ENCODE measurements around the gene SORBS1.

The SORBS1 gene

DNA sequence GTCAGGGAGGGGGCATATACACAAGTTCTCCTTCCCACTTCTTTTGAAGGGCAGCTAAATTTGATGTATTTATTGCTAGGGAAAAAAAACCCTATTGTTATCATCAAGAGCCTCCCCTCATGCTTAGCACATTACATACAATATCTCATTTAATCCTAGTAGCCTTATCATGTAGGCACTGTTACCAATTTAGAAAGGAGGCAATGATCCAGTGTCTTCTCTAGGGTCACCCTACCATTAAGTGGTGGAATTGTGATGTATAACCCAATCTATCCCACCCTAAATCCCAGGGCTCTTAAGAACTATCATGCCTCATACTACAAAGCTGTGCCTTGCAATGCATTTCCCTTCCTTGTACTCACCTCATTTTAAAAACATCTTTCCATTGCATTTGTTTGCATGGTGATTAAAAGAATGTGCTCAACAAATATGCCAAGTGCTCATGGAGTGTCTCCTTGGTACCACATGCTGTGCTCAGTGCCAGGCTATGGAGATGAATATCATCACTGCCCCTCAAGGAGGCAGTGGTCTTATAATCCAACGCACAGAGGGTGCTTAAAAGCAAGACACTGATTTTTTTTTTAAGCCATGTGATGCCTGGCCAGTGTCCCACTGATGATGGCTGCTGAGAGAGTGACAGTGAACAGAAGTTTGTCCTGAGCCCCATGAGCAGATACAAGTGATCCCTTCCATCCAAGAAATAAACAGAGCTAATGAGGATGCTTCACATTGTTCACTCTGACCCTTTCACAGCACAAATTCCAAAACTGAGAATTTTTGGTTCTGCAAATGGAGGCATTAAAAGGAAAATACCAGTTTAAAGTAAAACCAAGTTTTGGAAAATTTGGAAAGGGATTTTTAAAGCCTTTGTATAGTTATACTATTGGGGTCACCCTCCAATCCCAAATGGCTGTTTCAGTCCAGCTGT lies 98.2 kb downstream of the SORBS1 start:
- Histone ChIP-seq H3K9ac (ENCODE audit: low read depth, low read length) (no peak overlapping the region), H3K27ac (ENCODE audit: low read length) (no peak overlapping the region), H3K36me3 (ENCODE audit: insufficient read depth, low read depth, low read length) (no peaks in the 10 kb centered on the region), H3K4me3 (ENCODE audit: low read length) (no peak overlapping the region), H3K4me1 (ENCODE audit: insufficient read depth, low read length) (peaks cover 44% of the 10 kb centered on the region; the same call in 1 of the 2 replicates), H3K9me3 (ENCODE audit: insufficient read depth, low read depth, low read length) (no peaks in the 10 kb centered on the region), H3K27me3 (ENCODE audit: insufficient read depth, low read length) (no peaks in the 10 kb centered on the region)

- Histone ChIP-seq H3K9ac (ENCODE audit: low read depth, low read length) (no peak overlapping the region), H3K4me3 (ENCODE audit: low read length) (peak overlapping the region; percentile 24; the same call in 1 of the 2 replicates), H3K9me3 (ENCODE audit: insufficient read depth, low read depth, low read length) (no peaks in the 10 kb centered on the region), H3K4me1 (ENCODE audit: insufficient read depth, low read length) (peaks cover 34% of the 10 kb centered on the region; the same call in 1 of the 2 replicates), H3K27me3 (ENCODE audit: insufficient read depth, low read length) (no peaks in the 10 kb centered on the region), H3K27ac (ENCODE audit: low read length) (no peak overlapping the region), H3K36me3 (ENCODE audit: insufficient read depth, low read depth, low read length) (no peaks in the 10 kb centered on the region)
These were observed 99.6 kb downstream of the SORBS1 start for GRCh38 chr10:95461611-95462010.

DNA sequence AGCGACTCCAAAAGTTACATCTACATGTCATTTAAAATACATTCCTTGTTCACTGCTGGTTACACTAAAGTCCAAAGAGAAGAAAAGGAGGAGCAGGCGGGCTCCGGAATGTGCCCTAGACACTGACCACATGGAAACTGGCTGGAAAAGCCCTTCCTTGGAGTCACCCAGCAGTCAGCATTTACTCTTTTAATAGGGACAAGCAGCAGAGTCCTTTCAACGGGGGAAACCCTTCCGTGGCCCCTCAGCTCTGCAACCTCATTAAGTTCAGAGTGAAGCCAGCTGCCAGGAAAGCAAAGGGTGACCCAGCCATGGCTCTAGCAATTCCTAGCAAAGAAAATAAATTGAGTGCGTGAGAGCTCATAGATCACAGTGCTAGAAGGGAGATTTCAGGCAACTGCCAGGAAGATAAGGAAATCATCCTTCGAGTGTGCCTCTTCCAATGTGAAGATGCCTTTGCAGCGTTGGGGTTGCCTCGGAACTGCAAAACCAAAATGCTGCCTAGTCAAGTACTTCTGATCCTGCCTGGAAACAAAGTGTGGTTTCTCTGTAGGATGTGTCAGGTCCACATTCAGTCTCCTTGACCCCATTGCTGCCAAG lies 101.6 kb downstream of the SORBS1 start:
- Histone ChIP-seq H3K27me3 (ENCODE audit: insufficient read depth, low read length) (no peaks in the 10 kb centered on the region), H3K36me3 (ENCODE audit: insufficient read depth, low read depth, low read length) (no peaks in the 10 kb centered on the region), H3K4me3 (ENCODE audit: low read length) (no peak overlapping the region), H3K27ac (ENCODE audit: low read length) (no peak overlapping the region), H3K9me3 (ENCODE audit: insufficient read depth, low read depth, low read length) (no peaks in the 10 kb centered on the region), H3K9ac (ENCODE audit: low read depth, low read length) (no peak overlapping the region), H3K4me1 (ENCODE audit: insufficient read depth, low read length) (peaks cover 31% of the 10 kb centered on the region; the same call in 1 of the 2 replicates)

DNA sequence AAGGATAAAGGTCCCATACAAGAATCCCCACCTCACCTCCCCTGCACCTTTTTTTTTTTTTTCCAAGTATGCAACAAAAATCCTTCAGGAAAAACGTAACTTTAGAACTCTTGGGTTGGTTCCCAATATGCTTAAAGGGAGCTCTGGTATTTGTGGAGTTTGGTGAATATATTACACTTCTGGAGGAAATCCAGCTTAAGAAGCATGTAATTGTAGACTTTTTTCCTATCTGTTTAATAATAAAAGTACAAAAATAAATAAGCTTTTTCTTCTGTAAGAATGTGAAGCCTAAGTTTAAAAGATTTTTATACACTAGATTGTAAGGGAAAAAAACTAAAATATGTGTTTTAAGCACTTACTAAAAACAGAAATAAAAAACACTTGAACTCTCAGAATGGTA lies 102.3 kb downstream of the SORBS1 start:
- no peak overlapping the region for H3K4me3 ChIP-seq (ENCODE audit: low read length)
- H3K36me3 ChIP-seq (ENCODE audit: insufficient read depth, low read depth, low read length) = no peaks in the 10 kb centered on the region
- no peak overlapping the region for H3K9ac ChIP-seq (ENCODE audit: low read depth, low read length)
- no peaks in the 10 kb centered on the region for H3K27me3 ChIP-seq (ENCODE audit: insufficient read depth, low read length)
- no peaks in the 10 kb centered on the region for H3K9me3 ChIP-seq (ENCODE audit: insufficient read depth, low read depth, low read length)
- peaks cover 31% of the 10 kb centered on the region; the same call in 1 of the 2 replicates for H3K4me1 ChIP-seq (ENCODE audit: insufficient read depth, low read length)
- H3K27ac ChIP-seq (ENCODE audit: low read length) = no peak overlapping the region

- no peaks in the 10 kb centered on the region for H3K36me3 ChIP-seq (ENCODE audit: insufficient read depth, low read depth, low read length)
- no peaks in the 10 kb centered on the region for H3K9me3 ChIP-seq (ENCODE audit: insufficient read depth, low read depth, low read length)
- H3K4me3 ChIP-seq (ENCODE audit: low read length) = no peak overlapping the region
- no peak overlapping the region for H3K9ac ChIP-seq (ENCODE audit: low read depth, low read length)
- no peaks in the 10 kb centered on the region for H3K27me3 ChIP-seq (ENCODE audit: insufficient read depth, low read length)
- no peak overlapping the region for H3K27ac ChIP-seq (ENCODE audit: low read length)
- peaks cover 29% of the 10 kb centered on the region; the same call in 1 of the 2 replicates for H3K4me1 ChIP-seq (ENCODE audit: insufficient read depth, low read length)
These were observed 103.2 kb downstream of the SORBS1 start for GRCh38 chr10:95458014-95458413.

DNA sequence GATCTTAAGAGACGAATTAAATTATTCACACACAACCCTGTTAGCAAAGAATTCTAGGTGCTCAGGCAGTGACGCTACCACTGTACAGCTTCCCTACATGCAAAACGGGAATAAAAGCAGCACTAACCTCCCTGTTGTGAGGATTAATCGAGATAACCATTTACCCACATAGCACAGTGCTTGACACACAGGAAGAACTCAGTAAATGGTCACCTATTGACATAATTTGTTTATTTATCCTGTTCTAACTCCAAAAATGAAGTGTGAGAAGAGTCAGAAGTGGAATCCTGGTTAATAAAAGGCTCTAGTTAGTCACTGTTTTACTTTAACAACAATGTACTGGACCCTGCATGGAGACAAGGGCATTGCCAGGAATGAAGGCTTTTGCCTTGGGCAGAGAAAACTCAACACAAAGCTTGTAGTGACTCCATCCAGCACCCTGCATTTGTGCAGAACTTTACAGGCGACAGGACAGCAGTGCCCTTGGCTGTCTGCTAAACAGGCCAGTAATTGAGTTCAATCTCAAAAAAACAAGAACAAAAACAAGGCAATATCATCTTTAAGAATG lies 103.8 kb downstream of the SORBS1 start:
- Histone ChIP-seq H3K4me3 (ENCODE audit: low read length) (no peak overlapping the region), H3K9ac (ENCODE audit: low read depth, low read length) (no peak overlapping the region), H3K27me3 (ENCODE audit: insufficient read depth, low read length) (no peaks in the 10 kb centered on the region), H3K27ac (ENCODE audit: low read length) (no peak overlapping the region), H3K36me3 (ENCODE audit: insufficient read depth, low read depth, low read length) (no peaks in the 10 kb centered on the region), H3K9me3 (ENCODE audit: insufficient read depth, low read depth, low read length) (no peaks in the 10 kb centered on the region), H3K4me1 (ENCODE audit: insufficient read depth, low read length) (peaks cover 23% of the 10 kb centered on the region; the same call in 1 of the 2 replicates)

DNA sequence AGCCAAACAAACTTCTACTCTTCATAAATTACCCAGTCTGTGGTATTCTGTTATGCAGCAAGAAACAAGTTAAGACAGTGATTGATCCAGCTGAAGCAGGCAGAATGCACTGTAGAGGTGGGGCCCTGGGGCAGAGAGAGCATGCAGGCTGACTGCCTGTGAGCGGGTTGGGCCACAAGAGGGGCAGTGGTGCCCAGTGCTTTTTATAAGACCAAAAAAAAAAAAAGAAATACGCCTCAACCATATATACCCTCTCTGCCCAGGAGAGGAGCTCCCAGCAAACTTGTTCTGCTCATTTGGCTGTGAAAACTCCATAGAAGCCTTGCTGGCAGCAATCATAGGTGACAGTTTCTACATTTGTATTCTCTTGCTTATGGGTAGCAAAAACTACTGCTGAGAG lies 104.7 kb downstream of the SORBS1 start:
- no peaks in the 10 kb centered on the region for H3K36me3 ChIP-seq (ENCODE audit: insufficient read depth, low read depth, low read length)
- no peak overlapping the region for H3K4me3 ChIP-seq (ENCODE audit: low read length)
- H3K27me3 ChIP-seq (ENCODE audit: insufficient read depth, low read length) = no peaks in the 10 kb centered on the region
- no peaks in the 10 kb centered on the region for H3K9me3 ChIP-seq (ENCODE audit: insufficient read depth, low read depth, low read length)
- no peak overlapping the region for H3K9ac ChIP-seq (ENCODE audit: low read depth, low read length)
- H3K27ac ChIP-seq (ENCODE audit: low read length) = no peak overlapping the region
- peaks cover 17% of the 10 kb centered on the region; the same call in 1 of the 2 replicates for H3K4me1 ChIP-seq (ENCODE audit: insufficient read depth, low read length)

DNA sequence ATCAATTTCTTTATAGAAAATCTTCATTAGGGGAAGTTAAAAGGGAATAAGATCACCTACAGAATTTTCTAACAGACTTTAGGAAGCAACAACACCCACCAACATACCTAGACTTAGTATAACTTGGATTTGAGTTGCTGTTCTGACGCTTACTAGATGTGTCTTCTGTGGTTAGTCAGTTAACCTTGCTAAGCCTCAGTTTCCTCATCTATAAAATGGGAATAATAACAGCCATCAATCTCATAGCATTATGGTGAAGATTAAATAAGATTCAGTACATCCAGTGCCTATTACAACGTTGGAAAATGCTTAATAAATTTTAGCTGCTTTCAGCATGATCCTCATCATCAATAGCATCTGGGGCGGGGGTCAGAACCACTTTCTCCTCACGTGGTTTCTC lies 106.2 kb downstream of the SORBS1 start:
- Histone ChIP-seq H3K4me3 (ENCODE audit: low read length) (no peak overlapping the region), H3K27me3 (ENCODE audit: insufficient read depth, low read length) (no peaks in the 10 kb centered on the region), H3K9me3 (ENCODE audit: insufficient read depth, low read depth, low read length) (no peaks in the 10 kb centered on the region), H3K36me3 (ENCODE audit: insufficient read depth, low read depth, low read length) (no peaks in the 10 kb centered on the region), H3K27ac (ENCODE audit: low read length) (no peak overlapping the region), H3K4me1 (ENCODE audit: insufficient read depth, low read length) (peaks cover 14% of the 10 kb centered on the region; the same call in 1 of the 2 replicates), H3K9ac (ENCODE audit: low read depth, low read length) (no peak overlapping the region)

GRCh38 chr10:95454356-95454755 lies 106.8 kb downstream of the SORBS1 start:
- no peak overlapping the region for H3K9ac ChIP-seq (ENCODE audit: low read depth, low read length)
- H3K27ac ChIP-seq (ENCODE audit: low read length) = no peak overlapping the region
- H3K9me3 ChIP-seq (ENCODE audit: insufficient read depth, low read depth, low read length) = no peaks in the 10 kb centered on the region
- H3K4me3 ChIP-seq (ENCODE audit: low read length) = no peak overlapping the region
- H3K27me3 ChIP-seq (ENCODE audit: insufficient read depth, low read length) = no peaks in the 10 kb centered on the region
- no peaks in the 10 kb centered on the region for H3K36me3 ChIP-seq (ENCODE audit: insufficient read depth, low read depth, low read length)
- peaks cover 9% of the 10 kb centered on the region; the same call in 1 of the 2 replicates for H3K4me1 ChIP-seq (ENCODE audit: insufficient read depth, low read length)

DNA sequence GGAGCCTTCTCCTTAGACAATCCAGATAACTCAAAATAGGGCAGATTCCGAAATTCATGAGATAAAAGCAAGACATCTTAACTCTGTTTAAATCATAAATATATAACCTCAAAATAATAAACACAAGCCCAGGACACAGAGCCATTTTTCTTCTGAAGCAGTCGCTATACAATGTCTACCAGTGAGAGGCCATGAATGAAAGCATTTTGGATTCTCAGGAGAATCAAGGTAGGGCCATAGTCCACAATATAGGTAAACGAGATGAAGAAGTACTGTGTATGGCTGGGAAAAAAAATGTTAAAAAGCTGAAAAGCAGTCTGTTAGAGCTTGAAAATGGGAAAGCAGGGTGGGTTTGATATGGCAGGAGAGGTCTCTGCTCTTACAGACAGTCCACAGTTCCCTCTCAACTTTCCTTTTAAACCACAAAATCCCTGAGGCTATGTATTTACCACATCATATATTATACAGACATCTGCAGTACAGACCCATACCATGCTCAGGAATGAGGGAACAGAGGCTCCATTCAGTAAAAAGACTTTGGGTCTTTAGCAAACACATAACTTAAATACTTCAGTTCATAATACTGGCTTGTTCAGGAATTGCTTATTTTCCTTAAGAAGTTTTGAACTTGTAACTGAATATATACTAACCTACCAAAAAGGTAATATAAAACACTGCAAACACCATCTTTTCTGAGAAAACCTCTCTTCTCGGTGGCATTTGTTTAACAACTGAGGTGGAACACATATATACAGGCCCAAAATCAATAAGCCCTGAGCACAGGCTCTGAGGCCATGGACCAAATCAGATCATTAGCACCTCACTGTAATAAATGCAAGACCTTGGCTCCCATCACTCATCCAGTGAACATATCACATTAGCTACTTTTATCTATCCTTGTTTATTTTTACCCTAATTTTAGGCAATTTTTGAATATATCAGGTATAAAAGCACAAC lies 109.3 kb downstream of the SORBS1 start:
- no peaks in the 10 kb centered on the region for H3K27me3 ChIP-seq (ENCODE audit: insufficient read depth, low read length)

GRCh38 chr10:95451150-95451549 lies 110.0 kb downstream of the SORBS1 start:
- no peak overlapping the region for H3K27ac ChIP-seq (ENCODE audit: low read length)
- H3K9ac ChIP-seq (ENCODE audit: low read depth, low read length) = no peak overlapping the region
- no peaks in the 10 kb centered on the region for H3K36me3 ChIP-seq (ENCODE audit: insufficient read depth, low read depth, low read length)
- H3K9me3 ChIP-seq (ENCODE audit: insufficient read depth, low read depth, low read length) = no peaks in the 10 kb centered on the region
- peaks cover 5% of the 10 kb centered on the region; the same call in 1 of the 2 replicates for H3K4me1 ChIP-seq (ENCODE audit: insufficient read depth, low read length)
- no peaks in the 10 kb centered on the region for H3K27me3 ChIP-seq (ENCODE audit: insufficient read depth, low read length)
- no peak overlapping the region for H3K4me3 ChIP-seq (ENCODE audit: low read length)

More for the DNA sequence above, 109.3 kb downstream of the SORBS1 start:
- Histone ChIP-seq H3K9ac (ENCODE audit: low read depth, low read length) (no peak overlapping the region), H3K36me3 (ENCODE audit: insufficient read depth, low read depth, low read length) (no peaks in the 10 kb centered on the region), H3K4me3 (ENCODE audit: low read length) (no peak overlapping the region), H3K4me1 (ENCODE audit: insufficient read depth, low read length) (peaks cover 5% of the 10 kb centered on the region; the same call in 1 of the 2 replicates), H3K27ac (ENCODE audit: low read length) (no peak overlapping the region), H3K9me3 (ENCODE audit: insufficient read depth, low read depth, low read length) (no peaks in the 10 kb centered on the region)

All from iPS-20b (cell line).